GM12873 (cell line): ENCODE data around the gene ZDHHC22.

Experiments
- CTCF ChIP-seq: IDR thresholded peaks from 2 replicates; pipeline ENCODE4 v1.5.1; 2012; ENCODE audit warnings: low read depth, mild to moderate bottlenecking, moderate library complexity, low read length, control low read depth; ENCODE audit not compliant: insufficient read depth; ENCODE audit errors: missing control alignments

ZDHHC22 gene

DNA sequence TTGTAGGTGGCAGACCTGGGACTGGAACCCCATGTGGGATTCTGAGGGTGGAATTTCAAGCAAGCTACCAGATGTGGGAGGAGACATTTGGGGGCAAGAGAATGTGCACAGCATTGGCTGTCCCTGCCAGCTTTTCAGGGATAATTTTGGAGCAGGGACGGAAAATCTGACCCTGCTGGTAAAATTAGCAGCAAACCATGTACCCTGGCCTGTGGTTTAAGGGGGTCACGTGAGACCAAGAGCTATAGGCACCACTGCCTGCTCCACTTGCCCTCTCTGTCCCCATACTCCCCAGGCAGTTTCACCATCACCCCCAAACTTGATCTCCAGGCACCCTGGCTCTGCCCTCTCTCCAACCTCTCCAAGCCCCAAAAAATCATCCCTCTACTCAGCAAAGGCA lies 13.5 kb upstream of the ZDHHC22 start:
- no peak for TF ChIP-seq CTCF

GRCh38 chr14:77154421-77154820 lies 12.8 kb upstream of the ZDHHC22 start:
- TF ChIP-seq CTCF, result no peak

DNA sequence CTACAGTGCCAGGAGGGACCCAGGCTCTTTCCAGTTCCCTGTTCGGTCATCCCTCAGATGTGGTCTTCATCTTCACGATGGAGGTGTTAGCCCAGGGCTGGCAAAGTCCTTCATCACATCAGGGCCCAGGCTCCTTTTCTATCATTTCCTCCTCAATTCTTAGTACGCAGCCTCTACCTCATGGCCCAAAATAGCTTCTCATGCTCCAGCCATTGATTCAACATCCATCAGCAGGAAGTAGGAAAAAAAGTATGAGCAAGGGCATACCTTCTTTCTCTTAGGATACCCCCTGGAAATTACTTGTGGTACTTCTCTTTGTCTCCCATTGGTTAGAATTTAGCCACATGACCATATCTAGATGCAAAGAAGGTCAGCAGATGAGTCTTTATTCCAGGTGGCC lies 12.2 kb upstream of the ZDHHC22 start:
- no peak for TF ChIP-seq CTCF

DNA sequence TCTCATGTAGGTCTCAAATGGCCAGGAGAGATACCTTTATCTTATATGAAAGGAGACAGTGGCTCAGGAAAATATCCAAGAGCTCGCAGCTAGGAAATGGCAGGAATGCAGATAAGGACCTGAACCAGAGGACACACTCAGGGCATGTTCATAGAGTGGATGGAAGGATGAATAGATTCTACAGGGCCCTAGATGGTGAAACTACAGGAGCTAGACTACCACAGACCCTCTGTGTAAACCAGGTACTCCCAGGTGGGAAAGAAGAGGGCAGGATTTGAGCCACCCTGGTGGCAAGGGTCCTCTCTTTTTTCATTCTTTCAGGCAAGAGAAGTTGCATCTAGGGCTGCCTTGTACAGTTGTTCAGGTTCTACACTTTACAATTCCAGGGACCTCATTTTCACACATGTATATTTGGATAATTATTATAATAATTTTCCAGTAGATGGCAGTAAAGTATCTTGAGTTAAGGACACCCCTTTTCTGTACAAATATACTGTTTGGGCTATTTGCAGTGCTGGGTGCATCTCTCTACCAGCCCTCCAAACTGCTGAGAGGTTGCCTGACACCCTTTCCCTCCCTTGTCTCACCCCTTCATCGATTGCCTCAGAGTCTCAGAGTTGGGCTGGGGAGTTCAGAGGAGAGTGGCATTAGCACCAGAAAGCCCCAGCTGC lies 10.5 kb upstream of the ZDHHC22 start:
- peak; percentile 21 for TF ChIP-seq CTCF

DNA sequence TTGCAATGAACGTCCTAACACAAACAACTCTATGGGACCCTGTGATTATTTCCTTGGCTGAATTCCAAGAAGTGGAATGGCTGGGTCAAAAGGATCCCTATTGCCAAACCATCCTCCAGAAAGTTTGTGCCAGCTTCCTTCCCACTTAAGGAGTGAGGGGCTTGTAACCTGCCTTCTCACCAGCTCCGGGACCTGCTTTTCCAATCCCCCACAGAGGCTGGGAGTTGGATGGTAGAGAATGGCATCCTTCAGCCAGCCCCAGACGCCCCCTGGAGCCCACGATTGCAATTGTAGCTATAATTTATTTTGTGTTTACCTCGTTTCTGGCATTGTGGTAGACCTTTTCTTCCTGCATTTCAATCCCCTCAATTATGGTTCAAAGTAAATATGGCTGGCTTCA lies 9.7 kb upstream of the ZDHHC22 start:
- TF ChIP-seq CTCF, result peak; percentile 73

DNA sequence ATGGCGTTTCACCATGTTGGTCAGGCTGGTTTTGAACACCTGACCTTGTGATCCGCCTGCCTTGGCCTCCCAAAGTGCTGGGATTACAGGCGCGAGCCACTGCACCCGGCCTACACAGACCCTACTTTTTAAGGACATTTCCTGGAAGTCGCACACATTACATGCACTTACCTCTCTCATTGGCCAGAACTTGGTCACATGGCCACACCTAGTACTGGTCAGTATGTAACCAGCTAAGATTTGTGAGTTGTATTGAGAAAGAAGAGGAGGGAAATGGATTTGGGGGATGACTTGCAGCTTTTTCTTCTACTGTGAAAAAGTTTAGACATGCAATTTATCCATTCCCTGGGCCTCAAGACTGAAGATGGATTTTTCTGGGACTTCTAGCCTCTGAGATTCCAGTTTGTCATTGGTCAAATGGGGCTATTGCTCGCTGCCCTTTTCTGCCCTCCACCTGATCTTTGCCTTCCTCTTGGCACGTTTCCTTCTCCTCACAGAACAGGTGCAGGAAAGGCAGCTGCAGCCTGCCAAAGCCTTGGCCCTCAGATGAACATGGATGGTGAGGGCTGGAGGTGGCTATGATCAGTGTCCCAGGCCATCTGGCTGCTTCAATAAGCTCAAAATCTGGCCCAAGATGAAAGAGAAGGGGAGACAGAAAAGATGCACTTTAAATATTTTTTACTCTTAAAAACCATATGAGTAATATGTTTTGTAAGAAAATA lies 7.1 kb upstream of the ZDHHC22 start:
- no peak for TF ChIP-seq CTCF

DNA sequence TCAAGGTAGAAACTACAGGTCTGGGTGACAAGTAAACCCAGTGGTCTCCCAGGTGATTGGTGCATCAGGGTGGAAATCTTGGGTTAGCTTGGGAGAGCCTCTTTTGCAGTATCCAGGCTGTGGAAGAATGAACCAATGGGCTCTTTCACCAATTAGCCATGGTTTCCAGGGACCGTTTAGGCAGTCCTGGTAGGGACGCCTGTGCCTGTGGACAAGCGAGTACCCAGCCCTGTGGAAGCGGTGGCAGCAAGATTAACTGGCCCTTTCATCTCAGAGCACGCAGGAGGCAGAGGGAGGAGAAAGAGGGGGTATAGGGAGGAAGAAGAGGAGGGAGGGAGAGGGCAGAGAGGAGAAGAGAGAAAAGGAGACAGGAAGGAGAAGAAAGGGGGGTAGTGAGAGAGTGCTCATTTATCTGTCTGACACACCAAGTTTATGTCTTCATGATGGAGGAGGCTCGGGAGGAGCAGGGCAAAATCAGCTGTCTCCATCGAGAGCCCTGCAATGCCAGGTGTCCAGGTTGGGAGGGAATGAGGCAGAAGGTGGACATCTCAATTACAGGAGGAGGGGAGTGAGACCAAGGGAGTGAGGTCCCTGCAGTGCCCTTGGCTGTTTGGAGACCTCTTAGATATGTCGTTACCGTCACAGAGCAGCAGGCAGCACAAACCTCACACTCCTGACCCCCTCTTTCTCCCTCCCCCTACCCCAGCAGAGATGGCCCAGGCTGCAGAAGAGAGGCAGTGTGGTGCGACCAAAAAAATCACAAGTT lies 4.6 kb upstream of the ZDHHC22 start:
- no peak for TF ChIP-seq CTCF
